ENCODE measurements around the gene KRTAP2-2.

KRTAP2-2 gene

GRCh38 chr17:41020336-41020735, 34.7 kb downstream of the KRTAP2-2 start:
- ATAC-seq, result no peak

DNA sequence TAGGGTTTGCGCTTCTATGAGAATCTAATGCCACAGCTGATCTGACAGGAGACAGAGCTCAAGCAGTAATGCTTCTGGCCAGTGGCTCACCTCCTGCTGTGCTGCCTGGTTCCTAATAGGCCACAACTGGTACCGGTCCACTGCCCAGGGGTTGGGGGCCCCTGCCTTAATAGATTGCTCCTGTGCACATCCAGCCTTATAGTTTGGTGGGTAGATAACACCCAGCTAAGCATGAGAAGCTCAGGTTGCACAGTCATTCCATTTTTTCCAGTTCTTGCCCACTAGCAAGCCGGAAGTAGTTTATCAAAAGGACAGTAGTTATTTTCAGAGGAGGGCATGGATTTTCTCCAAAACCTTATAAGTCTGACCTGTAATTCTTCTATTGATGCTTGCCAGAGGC, 35.6 kb downstream of the KRTAP2-2 start:
- no peak for ATAC-seq

- no peak for ATAC-seq
These were observed 36.5 kb downstream of the KRTAP2-2 start for GRCh38 chr17:41018541-41018940.

DNA sequence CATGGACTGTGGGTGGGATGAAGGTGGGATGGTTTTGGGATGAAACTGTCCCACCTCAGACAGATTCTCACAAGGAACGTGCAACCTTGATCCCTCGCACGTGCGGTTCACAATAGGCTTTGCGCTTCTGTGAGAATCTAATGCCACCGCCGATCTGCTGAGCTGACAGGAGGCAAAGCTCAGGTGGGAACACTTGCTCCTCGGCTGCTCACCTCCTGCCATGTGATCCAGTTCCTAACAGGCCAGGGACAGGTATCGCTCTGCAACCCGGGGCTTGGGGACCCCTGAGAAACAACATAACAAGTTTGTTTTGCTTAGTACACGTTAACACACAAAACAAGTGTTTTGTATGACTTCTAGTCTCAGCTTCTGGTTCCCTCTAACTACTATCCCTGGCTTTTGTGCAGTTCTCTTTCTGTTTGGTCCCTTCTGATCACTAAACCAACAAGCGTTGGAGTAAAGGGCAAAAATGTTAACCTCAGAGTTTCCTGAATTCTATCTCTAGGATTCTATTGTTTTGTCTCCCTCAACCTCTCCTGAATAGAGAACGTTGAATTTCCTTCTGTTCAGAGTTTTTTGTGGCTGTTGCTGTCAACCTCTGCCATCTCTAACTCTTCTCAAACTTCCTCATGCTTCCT, 38.3 kb downstream of the KRTAP2-2 start:
- ATAC-seq, result no peak

GRCh38 chr17:41015454-41015853, 39.6 kb downstream of the KRTAP2-2 start:
- ATAC-seq, result no peak

DNA sequence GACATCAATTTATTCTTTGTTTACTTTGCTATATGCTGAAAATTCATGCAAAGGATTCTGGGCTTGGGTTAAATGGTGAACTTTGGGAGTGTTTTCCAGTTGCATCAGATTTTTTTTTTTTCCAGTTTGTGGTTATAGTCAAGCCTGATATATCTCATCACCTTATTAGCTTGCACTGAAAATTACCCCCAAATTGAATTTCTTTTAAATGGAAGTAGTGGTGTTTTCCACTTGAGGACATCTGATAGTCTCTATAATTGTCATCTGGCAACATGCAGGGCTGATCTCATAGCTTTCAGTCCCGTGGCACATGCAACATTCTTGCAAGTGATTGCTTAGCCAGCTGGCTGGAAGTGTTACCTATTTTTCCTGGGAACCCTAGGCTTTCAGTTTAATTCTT, 41.4 kb downstream of the KRTAP2-2 start:
- no peak for ATAC-seq

DNA sequence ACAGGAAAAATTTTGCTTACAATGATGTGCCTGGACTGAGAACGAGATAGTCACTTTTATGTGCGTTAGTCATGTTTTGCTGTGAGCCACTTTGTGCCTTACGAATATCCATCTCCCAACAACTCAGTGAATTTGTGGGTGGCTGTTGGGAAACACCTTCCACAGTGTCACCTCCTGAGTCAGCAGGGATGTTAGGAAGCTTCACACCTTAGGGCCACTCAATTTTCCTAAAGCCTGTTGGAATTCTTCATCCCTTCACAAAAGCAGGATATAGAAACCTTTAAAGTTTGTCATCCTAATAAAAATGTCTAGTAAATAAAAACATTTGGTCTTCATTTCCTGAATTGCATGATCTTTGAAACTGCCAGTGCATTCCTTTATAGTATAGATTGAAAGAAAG, 41.8 kb downstream of the KRTAP2-2 start:
- no peak for ATAC-seq

DNA sequence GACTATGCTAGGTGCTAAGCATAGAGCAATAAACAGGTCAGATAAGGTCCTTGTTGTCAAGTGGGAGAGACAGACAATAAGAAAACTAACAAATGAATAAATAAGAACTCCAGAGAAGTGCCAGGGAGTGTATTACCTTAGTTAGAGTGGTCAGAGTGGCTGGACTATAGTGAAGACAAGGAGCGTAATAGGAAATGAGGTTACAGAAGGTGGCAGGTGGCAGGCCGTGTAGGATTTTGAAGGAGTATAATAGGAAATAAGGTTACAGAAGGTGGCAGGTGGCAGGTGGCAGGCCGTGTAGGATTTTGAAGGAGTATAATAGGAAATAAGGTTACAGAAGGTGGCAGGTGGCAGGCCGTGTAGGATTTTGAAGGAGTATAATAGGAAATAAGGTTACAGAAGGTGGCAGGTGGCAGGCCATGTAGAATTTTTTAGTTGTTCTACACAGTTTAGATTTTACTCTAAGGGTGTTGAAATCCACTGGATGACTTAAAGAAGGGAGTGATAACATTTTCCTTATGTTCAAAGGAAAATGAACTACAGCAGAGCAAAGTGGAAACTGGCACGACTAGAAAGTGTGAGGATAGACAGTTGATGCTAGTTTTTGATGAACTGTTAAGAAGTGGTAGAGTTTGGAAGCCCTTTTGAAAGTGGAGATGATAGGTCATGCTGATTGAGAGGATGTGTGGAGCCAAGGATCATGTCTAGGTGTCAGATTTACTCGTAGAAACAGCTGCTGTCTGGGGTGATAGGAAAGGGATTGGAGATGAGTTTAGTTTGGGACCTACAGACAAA, 42.5 kb downstream of the KRTAP2-2 start:
- no peak for ATAC-seq

- no peak for ATAC-seq
These were observed 44.6 kb downstream of the KRTAP2-2 start for GRCh38 chr17:41010441-41010840.

DNA sequence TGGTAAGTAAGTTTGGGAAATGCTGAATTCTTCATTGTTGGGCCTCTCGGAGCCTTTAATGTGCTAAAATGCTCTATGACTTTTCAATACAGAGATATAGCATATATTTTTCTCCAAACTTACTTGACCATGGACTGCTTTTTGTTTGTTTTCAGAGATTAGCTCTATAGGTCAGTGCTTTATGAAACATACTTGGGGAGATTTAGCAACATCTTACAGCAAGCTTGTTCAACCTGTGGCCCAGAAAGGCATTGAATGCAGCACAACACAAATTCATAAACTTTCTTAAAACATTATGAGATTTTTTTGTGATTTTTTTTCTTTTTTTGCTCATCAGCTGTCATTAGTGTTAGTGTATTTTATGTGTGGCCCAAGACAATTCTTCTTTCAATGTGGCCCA, 45.1 kb downstream of the KRTAP2-2 start:
- no peak for ATAC-seq

DNA sequence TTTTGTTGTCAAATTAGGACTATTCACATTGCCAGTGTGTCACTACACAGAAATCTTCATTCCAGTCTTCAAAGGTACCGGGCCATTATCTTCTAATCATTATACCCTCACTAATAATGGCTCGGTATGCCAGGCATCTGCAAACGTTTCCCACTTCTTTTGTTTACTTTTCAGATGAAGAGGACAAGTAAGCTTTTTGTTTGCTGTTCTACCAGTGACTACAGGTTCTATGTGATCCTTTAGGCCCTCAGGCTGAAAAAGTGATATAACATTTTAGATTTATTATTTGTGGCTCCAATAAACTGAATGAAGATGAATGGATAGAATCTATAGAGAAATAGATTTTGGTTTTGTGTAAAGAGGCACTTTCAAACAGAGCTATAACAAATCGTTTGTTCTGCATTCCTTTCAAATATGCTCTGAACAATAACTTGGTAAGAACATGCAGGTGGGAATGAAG, 45.7 kb downstream of the KRTAP2-2 start:
- ATAC-seq, result no peak

DNA sequence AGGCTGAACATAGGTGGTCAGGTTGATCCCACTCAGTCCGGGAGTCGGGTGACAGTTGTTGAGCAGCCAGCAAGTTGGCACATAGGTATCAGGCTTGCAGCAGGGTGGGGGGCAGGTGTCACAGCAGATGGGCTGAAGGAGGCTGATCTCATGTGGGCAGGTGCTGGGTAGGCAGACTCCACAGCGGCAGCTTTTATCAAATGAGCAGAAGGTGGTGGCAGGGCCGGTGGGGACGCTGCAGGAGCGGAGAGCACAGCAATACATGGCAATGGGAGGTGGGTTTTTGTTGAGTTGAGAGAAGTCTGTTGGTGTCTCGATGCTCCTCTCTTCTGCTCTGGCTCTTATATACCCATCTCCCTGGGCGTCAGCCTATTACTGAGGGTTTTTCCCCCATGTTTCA, 46.2 kb downstream of the KRTAP2-2 start, which contains the start of gene KRTAP3-1:
Gene KRTAP3-1 (minus strand): TSS at position 318 of the 400 bp plus-strand sequence. CDS start 54 bp downstream, at position 264.
- no peak for ATAC-seq

Data from activated CD4-positive, CD25-positive, alpha-beta regulatory T cell treated with anti-CD3 and anti-CD28 coated beads, Interleukin-2, amount 50 U/mL, for 24 hours (primary cell).